ENCODE measurements around the gene SERGEF. TPM values are rescaled to one million over a fixed set of nuclear protein-coding genes. Genes with fewer than 3 reads are reported as not detected.

SERGEF gene
- total RNA-seq, 2 donors from 2014 or later, result 40.8 to 43.1 TPM

GRCh38 chr11:17750013-17750800 is 262.6 kb downstream of the SERGEF start:
- H3K9me3 Mint-ChIP-seq, result no peaks in the 10 kb centered on the region
- no peaks in the 10 kb centered on the region for H3K4me1 Mint-ChIP-seq (ENCODE audit: low read depth)
- DNase-seq, result no peak
- H3K4me3 Mint-ChIP-seq, result no peak overlapping the region
- H3K27ac Mint-ChIP-seq, result no peak overlapping the region
- H3K36me3 Mint-ChIP-seq (ENCODE audit: insufficient read depth in 2 of 2), result no peaks in the 10 kb centered on the region
- ATAC-seq (replicated peaks in 1 of 2), result no peak
- H3K27me3 Mint-ChIP-seq (ENCODE audit: low read depth), result peaks cover 17% of the 10 kb centered on the region

GRCh38 chr11:17748761-17749721 is 263.8 kb downstream of the SERGEF start:
- Mint-ChIP-seq H3K4me1 (ENCODE audit: low read depth) (no peaks in the 10 kb centered on the region), H3K36me3 (ENCODE audit: insufficient read depth in 2 of 2) (no peaks in the 10 kb centered on the region), H3K4me3 (no peak overlapping the region), H3K27ac (no peak overlapping the region), H3K9me3 (no peaks in the 10 kb centered on the region), H3K27me3 (ENCODE audit: low read depth) (peaks cover 10% of the 10 kb centered on the region)
- no peak for DNase-seq
- no peak for ATAC-seq (replicated peaks in 1 of 2)

GRCh38 chr11:17748044-17748443 is 264.8 kb downstream of the SERGEF start:
- H3K27ac Mint-ChIP-seq, result no peak overlapping the region
- H3K36me3 Mint-ChIP-seq (ENCODE audit: insufficient read depth in 2 of 2), result no peaks in the 10 kb centered on the region
- H3K4me3 Mint-ChIP-seq, result no peak overlapping the region
- no peak for DNase-seq
- H3K27me3 Mint-ChIP-seq (ENCODE audit: low read depth), result peaks cover 10% of the 10 kb centered on the region
- no peak for ATAC-seq (replicated peaks in 1 of 2)
- no peaks in the 10 kb centered on the region for H3K9me3 Mint-ChIP-seq
- H3K4me1 Mint-ChIP-seq (ENCODE audit: low read depth), result no peaks in the 10 kb centered on the region

GRCh38 chr11:17747131-17747955 is 265.5 kb downstream of the SERGEF start:
- peaks cover 10% of the 10 kb centered on the region for H3K27me3 Mint-ChIP-seq (ENCODE audit: low read depth)
- H3K9me3 Mint-ChIP-seq, result no peaks in the 10 kb centered on the region
- H3K4me3 Mint-ChIP-seq, result no peak overlapping the region
- H3K27ac Mint-ChIP-seq, result no peak overlapping the region
- H3K4me1 Mint-ChIP-seq (ENCODE audit: low read depth), result no peaks in the 10 kb centered on the region
- no peak for ATAC-seq (replicated peaks in 1 of 2)
- DNase-seq, result no peak
- no peaks in the 10 kb centered on the region for H3K36me3 Mint-ChIP-seq (ENCODE audit: insufficient read depth in 2 of 2)

- Mint-ChIP-seq H3K27ac (no peak overlapping the region), H3K9me3 (no peaks in the 10 kb centered on the region), H3K27me3 (ENCODE audit: low read depth) (peaks cover 13% of the 10 kb centered on the region), H3K36me3 (ENCODE audit: insufficient read depth in 2 of 2) (no peaks in the 10 kb centered on the region), H3K4me1 (ENCODE audit: low read depth) (no peaks in the 10 kb centered on the region), H3K4me3 (no peak overlapping the region)
- DNase-seq (no peak), ATAC-seq (replicated peaks in 1 of 2) (no peak)
Observed at GRCh38 chr11:17746096-17746495, 266.8 kb downstream of the SERGEF start.

GRCh38 chr11:17745023-17745772 is 267.6 kb downstream of the SERGEF start:
- Mint-ChIP-seq H3K4me3 (no peak overlapping the region), H3K27me3 (ENCODE audit: low read depth) (peaks cover 7% of the 10 kb centered on the region), H3K4me1 (ENCODE audit: low read depth) (no peaks in the 10 kb centered on the region), H3K27ac (no peak overlapping the region), H3K36me3 (ENCODE audit: insufficient read depth in 2 of 2) (no peaks in the 10 kb centered on the region), H3K9me3 (no peaks in the 10 kb centered on the region)
- ATAC-seq (replicated peaks in 1 of 2) (no peak), DNase-seq (no peak)

- H3K27ac Mint-ChIP-seq, result no peak overlapping the region
- H3K27me3 Mint-ChIP-seq (ENCODE audit: low read depth), result peaks cover 7% of the 10 kb centered on the region
- no peaks in the 10 kb centered on the region for H3K9me3 Mint-ChIP-seq
- H3K4me1 Mint-ChIP-seq (ENCODE audit: low read depth), result no peaks in the 10 kb centered on the region
- ATAC-seq (replicated peaks in 1 of 2), result no peak
- DNase-seq, result no peak
- H3K36me3 Mint-ChIP-seq (ENCODE audit: insufficient read depth in 2 of 2), result no peaks in the 10 kb centered on the region
- H3K4me3 Mint-ChIP-seq, result no peak overlapping the region
Observed at GRCh38 chr11:17744151-17744940, 268.5 kb downstream of the SERGEF start.

GRCh38 chr11:17743808-17744119 is 269.1 kb downstream of the SERGEF start:
- H3K27ac Mint-ChIP-seq, result no peak overlapping the region
- no peaks in the 10 kb centered on the region for H3K36me3 Mint-ChIP-seq (ENCODE audit: insufficient read depth in 2 of 2)
- ATAC-seq (replicated peaks in 1 of 2), result no peak
- H3K27me3 Mint-ChIP-seq (ENCODE audit: low read depth), result peaks cover 7% of the 10 kb centered on the region
- no peak overlapping the region for H3K4me3 Mint-ChIP-seq
- H3K9me3 Mint-ChIP-seq, result no peaks in the 10 kb centered on the region
- no peaks in the 10 kb centered on the region for H3K4me1 Mint-ChIP-seq (ENCODE audit: low read depth)
- DNase-seq, result no peak

- Mint-ChIP-seq H3K27me3 (ENCODE audit: low read depth) (peaks cover 7% of the 10 kb centered on the region), H3K36me3 (ENCODE audit: insufficient read depth in 2 of 2) (no peaks in the 10 kb centered on the region), H3K27ac (no peak overlapping the region), H3K4me1 (ENCODE audit: low read depth) (no peaks in the 10 kb centered on the region), H3K4me3 (no peak overlapping the region), H3K9me3 (no peaks in the 10 kb centered on the region)
- ATAC-seq (replicated peaks in 1 of 2) (no peak), DNase-seq (no peak)
Observed at GRCh38 chr11:17743026-17743807, 269.6 kb downstream of the SERGEF start.

- no peaks in the 10 kb centered on the region for H3K4me1 Mint-ChIP-seq (ENCODE audit: low read depth)
- DNase-seq, result no peak
Observed at GRCh38 chr11:17742019-17742418, 270.8 kb downstream of the SERGEF start.

GRCh38 chr11:17741487-17741886 is 271.4 kb downstream of the SERGEF start:
- H3K9me3 Mint-ChIP-seq, result no peaks in the 10 kb centered on the region
- no peaks in the 10 kb centered on the region for H3K4me1 Mint-ChIP-seq (ENCODE audit: low read depth)
- no peak overlapping the region for H3K27ac Mint-ChIP-seq
- peaks cover 0 to 2% of the 10 kb centered on the region in 2 donors for H3K36me3 Mint-ChIP-seq (ENCODE audit: insufficient read depth in 2 of 2)
- peaks cover 14% of the 10 kb centered on the region for H3K27me3 Mint-ChIP-seq (ENCODE audit: low read depth)
- DNase-seq (no peak), ATAC-seq (replicated peaks in 1 of 2) (no peak)
- no peak overlapping the region for H3K4me3 Mint-ChIP-seq

More at GRCh38 chr11:17742019-17742418, 270.8 kb downstream of the SERGEF start:
- ATAC-seq (replicated peaks in 1 of 2), result no peak
- Mint-ChIP-seq H3K27me3 (ENCODE audit: low read depth) (peaks cover 9% of the 10 kb centered on the region), H3K27ac (no peak overlapping the region), H3K36me3 (ENCODE audit: insufficient read depth in 2 of 2) (no peaks in the 10 kb centered on the region), H3K9me3 (no peaks in the 10 kb centered on the region), H3K4me3 (no peak overlapping the region)
